ENCODE data around the gene VILL.

GRCh38 chr3:38017445-38018295 lies 27.1 kb downstream of the VILL start:
- TF ChIP-seq ATF2 (IDR thresholded peaks at IDR 0.05; ENCODE audit: low read length): no peak
- TF ChIP-seq FOS (IDR thresholded peaks at IDR 0.05; ENCODE audit: borderline replicate concordance, extremely low read depth, insufficient read length): no peak
- TF ChIP-seq TAF1 (IDR thresholded peaks at IDR 0.05; ENCODE audit: borderline replicate concordance, low read depth, low read length): no peak
- TF ChIP-seq CTCF (IDR thresholded peaks at IDR 0.05 in 2 of 3, conservative IDR thresholded peaks at IDR 0.05 in 1 of 3; ENCODE audit: control insufficient read depth in 2 of 3, extremely low read depth in 1 of 3, insufficient read depth in 1 of 3, low read depth in 3 of 3, low read length in 3 of 3): no peak
- no peak for TF ChIP-seq KDM1A (IDR thresholded peaks at IDR 0.05; ENCODE audit: borderline replicate concordance)
